NCI-H446 treated with DMSO at 0.1 percent for 48 hours (cell line): ENCODE data around the gene TTF2.
"Not testable (repeated sequence)": the region's sequence is repeated elsewhere in the genome, so short reads cannot be mapped to it uniquely, and the experiment has no call there.

ENCODE experiments used
- DNase-seq: peaks from one replicate; lab custom pipeline; 2025; lab: John Stamatoyannopoulos, UW

TTF2 gene

DNA sequence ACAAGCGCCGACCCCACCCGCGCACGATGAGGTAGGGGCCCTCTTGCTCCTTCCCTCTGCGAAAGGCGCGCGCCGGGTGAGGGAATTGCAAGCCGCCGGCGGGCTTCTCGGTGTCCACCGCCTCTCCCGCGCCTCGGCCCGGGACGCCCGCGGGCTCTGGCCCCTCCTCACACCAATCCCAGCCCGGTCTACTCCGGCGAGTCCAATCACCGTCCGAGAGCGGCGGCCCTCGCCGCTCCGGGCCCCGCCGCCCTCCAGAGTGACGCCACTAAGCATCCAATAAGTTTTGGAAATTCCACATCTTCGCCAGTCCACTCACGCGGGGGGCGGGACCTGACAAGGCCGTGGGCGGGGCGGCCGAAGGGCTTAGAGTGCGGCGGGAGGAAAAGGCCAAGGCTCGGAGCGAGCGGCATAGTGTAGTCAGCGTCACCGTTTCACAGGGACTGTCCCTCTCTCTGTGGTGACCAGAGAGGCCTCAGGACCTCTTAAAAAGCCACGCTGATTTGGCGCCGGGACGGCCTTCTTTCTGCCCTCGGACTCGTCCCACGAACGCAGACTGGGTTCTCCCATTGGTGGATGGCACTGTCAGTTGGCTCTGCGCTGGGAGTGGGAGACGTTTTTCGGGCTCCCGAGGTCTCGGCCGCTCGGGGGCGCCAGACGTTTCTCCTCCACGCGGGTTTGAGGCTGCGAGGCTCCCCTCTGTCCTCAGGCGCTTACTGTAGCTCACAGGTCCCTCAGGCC is 61.6 kb downstream of the TTF2 start, which contains the start of gene TRIM45:
TRIM45 (minus strand) TSS at position 161 of the 741 bp plus-strand sequence. CDS start 548 bp downstream, outside the sequence.
- peak; percentile 97 for DNase-seq

DNA sequence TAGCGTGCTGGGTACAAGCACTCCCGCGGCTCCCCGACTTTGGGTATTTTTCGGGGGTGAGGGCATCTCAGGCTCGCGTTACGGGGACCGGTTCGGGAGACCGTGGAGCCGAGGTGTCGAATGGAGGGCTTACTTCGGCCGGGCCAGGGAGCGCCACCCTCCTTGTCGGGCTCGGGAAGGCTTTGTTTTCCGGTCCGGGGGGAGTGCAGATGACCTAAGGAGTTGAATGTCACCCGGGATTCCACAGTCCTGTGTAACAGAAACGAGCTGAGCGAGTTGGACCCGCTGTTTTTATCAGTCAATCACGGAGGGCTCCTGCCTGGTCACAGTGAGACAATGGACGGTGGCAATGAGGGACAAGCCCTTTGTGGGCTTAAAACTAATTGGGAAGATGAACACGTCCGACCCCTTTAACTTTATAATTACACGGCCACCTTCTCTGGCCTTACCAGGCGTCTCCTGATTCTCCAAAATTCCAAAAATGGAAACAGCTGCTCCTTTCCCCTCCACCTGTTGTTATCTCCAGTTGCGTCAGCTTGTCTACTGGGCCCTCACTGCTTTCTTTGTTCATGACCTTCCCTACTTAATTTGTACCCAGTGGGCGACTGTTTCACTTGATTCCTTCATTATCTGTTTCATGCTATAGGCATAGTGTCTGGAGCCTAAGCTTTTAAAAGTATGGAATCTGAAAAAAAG is 62.4 kb downstream of the TTF2 start:
- DNase-seq, result no peak

DNA sequence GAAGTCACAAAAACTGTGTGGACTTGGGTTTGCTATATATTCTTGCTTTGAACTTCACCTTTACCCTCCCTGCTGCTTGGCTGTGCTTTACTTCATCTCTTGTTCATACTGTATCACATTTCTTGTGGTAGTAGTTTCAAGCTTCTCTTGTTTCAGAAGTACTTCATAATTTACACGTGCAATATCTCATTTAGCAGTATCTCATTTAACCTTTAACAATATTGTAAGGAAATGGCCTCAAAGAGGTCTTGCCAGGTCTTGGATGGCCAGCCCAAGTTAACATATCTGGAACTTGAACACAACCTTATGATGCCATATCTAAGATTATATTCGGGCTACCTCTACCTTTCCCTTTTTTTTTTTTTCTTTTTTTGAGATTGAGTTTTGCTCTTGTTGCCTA is 63.1 kb downstream of the TTF2 start:
- no peak for DNase-seq

DNA sequence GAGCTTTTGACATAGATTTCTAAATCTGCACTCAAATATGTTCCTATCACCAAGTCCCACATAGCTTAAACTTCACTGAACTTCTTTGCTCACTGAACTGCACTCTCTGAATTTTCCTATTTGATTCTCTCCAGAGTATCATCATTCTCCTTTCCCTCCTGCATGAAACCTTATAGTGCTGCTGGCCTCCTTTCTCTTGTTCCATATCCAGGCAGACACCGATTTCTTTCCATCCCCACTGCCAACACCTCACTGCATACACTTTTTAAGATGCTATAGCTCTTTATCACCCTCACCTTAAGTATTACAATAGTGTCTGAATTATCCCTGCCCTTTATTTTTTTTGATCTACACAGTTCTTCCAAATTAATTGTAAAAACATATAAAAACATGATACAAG is 64.5 kb downstream of the TTF2 start:
- DNase-seq, result no peak

DNA sequence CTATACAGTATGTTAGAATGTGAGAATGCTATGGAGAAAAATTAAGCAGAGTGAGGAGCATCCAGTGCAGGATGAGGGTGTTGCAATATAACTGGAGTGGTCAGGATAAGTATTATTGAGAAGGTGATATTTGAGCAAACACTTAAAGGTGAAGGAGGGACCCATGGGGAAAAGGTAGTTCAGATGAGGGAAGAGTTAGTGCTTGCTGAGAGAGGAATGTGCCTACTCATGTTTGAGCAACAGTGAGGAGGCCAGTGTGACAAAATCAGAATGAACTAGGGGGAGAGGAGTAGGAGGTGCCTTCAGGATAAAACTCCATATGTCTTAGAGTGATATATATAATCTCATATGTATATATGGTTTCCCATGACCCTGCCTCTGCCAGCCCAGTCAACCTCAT is 67.7 kb downstream of the TTF2 start:
- no peak for DNase-seq

DNA sequence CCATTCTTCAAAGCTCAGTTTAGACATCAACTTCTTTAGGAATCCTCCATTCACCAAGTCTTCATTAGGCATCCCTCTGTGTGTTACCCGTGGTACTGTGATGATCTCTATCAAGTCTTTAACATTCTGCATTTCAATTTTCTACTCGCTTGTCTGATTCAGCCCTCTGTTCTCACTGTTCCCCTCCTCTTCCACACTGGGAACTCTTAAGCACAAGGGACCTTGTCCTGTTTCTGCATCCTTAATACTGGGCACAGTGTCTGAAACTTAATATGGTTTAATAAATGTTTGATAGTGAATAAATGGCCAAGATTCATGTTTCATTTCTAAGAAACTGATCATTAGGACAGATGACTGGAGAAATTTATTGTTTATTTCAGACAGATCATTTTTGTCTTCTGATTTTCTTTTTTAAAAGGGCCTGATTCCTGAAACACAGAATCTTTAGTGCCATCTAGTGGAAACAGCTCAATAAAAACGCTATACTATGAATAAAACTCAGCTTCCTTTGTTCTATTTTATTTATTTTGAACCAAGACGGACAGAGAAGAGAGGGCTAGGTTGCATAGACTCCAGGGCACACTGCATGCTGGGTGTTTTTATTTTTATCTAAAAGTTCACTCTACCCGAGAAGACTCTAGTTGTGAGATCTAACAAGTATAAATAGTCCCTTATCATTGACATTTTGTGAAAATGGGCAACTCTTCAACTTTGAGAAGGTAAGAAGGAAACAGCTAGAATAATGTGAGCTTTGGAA is 68.4 kb downstream of the TTF2 start:
- DNase-seq, result peak; percentile 76

DNA sequence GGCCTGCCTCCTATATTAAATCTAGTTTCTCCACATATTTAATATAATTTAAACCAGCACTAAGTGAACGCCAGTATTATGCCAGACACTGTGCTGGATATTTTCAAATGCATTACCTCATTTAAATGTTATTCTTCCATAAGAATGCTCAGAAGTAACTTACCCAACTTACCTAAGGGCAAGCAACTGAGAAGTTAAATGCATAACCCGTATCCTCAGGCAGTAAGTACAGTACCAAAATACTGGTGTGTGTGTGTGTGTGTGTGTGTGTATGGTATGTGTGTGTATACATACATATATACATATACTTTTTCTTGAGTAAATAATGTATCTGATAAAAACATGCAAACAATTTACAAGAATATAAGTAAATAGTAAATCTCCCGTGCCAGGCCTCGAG is 70.4 kb downstream of the TTF2 start:
- DNase-seq, result no peak

DNA sequence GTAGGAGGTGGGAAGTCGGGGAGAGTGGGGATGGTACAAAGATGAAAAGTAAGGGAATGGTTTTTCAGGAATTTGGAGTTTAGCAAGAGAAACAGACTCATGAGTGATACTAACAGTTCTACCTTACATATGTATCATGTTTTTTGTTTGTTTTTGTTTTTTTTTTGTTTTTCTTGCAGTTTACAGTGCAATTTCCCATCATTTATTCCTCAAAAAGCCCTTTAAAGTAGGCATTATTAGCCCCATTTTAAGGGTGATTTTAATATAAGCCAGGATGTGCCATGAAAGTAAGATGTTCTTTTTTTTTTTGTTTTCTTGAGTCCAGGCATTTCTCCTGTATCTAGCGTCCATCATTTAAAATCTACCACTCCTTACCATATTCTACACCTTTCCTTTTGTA is 75.2 kb downstream of the TTF2 start:
- DNase-seq, result no peak

DNA sequence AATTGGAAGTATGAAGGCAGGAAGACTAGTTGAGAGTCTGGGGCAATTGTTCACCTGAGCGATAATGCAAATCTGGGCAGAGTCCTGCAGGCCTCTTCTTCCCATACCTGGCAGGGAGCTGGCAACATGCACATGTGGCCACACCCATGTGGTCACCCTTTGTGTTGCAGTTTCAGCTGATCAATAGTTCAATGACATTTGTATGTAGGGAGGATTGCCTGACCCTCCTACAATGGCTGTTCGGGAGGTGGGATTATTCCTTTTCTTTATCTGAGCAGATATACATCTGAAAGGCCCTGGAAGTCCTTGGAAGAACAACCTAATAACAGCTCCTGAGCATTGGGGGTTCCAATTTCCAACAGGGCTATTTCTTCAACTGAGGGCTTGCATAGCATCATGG is 76.6 kb downstream of the TTF2 start:
- DNase-seq, result no peak

DNA sequence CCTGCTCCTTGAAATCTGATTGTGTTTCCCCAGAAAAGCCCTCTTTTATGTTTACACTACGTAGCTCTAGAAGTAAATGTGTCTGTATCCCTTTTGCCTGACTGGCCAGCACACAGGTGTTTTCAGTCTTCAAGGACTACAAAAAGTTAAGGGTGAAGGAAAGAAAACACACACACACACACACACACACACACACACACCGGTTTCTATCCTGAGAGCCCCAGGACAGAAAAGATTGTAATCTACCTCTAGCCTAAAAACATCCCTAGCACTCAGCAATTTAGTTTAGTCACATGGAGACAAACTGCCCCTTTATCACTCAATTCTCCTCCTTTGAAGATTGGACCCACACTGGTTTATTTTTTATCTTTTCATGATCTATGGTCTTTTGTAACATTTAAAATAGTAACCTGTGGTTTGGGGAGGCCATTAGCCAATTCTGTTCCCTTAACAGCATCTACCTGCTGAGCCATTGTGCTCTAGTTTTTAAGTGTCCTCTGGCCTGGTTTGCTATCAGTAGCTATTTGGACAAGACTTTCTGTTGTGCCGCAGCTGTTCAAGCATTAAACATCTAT is 77.2 kb downstream of the TTF2 start:
- no peak for DNase-seq

DNA sequence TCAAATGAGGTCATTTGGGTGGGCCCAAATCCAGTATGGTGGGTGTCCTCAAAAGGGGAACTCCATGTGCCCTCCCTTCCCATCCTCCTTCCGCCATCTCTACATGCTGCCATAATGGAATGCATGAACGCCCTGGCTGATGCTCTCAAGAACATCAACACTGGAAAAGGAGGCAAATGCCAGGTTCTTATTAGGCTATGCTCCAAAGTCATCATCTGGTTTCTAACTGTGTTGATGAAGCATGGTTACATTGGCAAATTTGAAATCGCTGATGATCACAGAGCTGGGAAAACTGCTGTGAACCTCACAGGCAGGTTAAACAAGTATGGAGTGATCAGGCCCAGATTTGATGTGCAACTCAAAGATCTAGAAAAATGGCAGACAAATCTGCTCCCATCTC is 78.0 kb downstream of the TTF2 start:
- DNase-seq, result peak; percentile 86

DNA sequence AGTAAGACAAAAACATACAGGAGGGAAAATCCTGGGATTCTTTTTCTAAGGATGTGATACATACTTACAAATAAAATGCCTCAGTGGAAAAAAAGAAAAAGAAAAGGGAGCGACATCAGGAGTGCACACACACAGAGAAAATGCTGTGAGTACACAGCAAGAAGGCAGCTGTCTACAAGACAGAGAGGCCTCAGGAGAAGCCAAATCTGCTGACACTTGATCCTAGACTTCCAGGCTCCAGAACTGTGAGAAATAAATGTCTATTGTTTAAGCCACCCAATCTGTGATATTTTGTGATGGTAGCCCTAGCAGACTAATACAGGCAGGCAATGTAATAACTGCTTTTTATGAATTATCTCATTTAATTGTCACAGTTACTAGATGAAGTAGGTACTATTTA is 78.4 kb downstream of the TTF2 start:
- DNase-seq, result peak; percentile 68

DNA sequence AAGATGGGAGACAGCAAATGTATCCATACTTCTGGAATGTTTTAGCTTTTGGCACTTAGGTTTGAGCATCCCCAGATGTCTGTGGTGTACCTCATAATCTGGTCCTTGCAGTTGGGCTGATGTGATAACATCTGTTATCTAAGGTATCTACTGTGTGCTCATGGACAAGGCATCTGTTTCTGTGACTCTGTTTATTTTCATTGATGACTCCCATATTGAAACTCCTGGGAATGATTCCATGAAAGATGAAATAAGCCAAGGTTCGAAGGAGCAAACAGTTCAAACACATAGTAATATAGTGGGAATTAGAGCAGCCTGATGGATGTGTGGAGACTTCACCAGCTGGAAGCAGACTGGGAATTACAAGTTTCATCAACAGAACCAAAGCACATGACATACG is 82.1 kb downstream of the TTF2 start:
- DNase-seq, result peak; percentile 54

DNA sequence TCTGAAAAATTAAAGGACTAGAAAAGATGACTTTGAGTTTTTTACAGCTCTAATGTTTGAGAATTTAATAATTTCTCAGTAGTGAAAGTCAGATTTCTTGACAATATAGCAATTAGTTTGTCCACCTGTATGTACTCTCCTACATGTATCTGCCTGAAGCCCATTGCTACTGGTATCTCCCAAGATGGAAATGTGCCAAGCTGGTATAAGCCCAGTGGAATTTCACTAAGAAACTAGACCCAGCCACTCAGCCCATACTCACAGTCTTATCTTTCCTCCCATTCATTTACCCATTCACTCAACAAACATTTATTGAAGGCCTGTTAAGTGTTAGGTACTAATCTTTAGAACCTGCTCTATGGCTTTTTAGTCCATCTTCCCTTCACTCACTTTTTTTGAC is 83.0 kb downstream of the TTF2 start:
- no peak for DNase-seq

DNA sequence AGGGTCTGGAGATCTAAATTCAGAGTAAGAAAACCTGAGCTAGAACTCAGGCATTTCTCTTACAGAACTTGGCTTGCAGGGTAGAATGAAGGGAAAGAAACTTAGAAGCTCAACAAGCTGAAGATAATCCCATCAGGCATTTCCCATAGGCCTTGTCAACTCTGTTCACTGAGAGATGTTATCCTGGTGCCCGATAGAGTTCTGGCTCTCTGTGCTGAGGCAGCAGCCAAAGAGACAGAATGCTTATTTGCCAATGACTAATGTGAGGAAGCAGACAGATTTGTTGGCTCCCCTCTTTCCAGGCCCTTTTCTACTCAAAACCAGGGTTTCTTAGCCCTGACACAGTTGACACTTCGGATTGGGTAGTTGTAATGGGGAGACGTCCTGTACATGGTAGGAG is 83.7 kb downstream of the TTF2 start:
- peak; percentile 80 for DNase-seq

DNA sequence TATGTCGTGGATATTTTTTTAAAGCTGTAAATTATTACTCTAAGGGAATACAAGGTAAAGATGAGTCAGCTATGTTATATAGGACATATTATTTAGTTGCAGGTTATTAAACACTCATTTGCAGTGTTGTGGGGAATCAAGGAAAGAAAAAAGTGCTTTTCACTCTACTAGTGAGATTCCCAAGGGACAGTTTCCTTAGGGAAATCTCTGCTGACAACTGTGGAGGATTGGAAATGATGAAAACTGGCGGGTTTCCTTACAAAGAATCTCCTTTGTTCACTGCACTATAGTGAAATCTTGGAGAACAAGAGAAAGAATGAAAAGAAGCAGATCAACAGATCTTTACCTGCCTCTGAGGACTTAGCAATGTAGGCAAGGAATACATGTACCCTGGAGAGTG is 85.9 kb downstream of the TTF2 start:
- no peak for DNase-seq

DNA sequence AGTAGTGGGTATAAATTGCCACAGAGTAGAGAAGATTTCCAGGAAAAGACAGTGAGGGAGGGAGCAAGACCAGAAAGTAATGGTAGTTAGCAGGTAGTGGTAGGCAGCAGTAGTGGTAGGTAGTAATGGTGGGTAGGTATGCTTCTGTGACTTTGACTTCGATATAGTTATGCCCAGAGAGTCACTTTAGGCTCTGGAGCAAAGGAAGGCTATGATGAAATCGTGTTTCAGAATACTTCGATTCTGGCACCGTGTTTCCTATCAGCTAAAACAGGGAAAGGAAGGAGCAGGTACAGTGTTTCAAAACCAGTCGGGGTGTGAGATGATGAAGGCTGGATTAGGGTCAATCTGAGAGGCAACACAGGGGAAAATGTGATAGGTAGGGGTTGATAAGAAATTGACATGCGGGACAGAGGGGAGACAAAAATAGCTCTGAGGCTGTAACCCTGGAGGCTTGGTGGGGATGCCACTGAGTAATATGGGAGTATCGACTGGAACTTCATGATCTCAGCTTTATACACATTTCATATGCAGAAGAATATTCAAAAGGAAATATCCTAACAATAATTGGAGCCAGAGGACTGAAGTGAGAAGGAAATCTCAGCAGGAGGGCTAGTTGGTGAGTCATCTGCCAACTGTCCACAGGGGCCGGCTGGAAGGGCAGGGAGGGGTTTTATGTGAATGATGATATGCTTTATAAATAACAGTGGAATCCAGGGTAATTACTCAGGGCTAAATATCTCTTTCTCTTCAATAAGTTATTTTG is 86.6 kb downstream of the TTF2 start:
- peak; percentile 88 for DNase-seq

DNA sequence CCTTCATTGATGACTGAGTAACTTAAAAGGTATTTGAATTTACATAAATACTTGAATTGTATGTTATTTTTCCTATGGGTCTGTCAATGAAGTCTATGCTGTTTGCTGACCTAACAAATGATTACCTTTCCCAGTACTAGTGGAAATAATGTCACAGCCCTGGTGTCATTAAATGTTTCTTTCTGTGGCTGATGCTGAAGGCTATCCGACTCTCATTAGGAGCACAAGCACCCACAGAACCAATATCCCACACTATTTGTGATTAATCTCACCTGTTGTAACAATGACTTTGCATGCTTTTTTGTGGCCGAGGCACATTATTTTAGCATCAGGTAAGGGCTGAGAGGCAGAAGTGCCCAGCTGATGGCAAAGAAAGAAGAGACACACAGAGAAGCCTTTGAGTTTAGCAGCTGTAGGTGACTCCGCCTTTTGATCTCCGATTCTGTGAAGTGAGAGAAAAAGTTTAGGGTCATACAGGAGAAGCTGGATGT is 87.3 kb downstream of the TTF2 start:
- no peak for DNase-seq

DNA sequence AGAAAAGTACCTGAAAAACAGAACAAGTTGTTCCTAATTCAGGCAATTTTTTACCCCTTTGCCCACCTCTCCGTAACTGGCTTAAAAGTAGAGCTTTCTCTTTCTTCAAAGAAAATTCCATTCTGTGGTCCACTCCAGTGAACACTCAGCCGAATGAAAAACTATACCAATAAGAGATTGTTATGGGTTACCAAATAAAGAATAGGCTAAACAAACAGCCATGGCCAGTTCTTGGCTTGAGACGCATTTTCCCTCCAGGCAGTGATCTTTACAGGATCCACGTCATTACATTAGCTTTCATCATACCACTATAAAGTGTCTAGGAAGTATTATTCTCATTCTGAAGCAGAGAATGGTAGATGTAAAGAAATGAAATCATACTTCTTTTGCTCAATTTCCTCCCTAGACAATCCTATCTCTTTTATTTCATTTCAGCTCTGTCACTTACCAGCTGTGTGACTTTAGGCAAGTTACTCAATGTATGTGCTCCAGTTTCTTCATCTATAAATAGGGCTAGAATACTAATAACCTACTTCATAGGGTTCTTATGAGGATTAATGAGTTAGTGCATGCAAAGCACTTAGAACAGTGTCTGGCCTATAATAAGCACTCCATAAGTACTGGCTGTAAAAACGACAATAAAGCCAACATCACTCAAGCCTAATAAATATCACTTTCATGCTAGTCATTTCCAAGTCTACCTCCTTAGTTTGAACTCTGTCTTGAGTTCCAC is 87.9 kb downstream of the TTF2 start:
- peak; percentile 20 for DNase-seq

DNA sequence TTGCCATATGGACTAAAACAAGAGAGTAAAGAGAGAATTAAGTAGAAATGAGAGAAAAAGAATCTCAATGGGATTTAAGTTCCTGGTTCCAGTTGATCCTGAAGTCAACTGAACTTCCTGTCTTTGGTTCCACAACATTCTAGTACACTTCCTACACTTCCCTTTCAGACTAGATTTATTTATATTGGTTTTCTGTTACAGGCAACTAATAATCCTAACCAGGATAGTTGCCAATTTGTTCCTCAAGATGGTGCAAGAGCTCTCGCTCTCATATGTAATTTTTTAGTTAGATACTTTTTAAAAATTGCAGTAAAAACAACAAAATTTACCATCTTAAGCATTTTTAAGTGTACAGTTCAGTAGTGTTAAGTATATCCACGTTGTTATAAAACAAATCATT is 90.2 kb downstream of the TTF2 start:
- DNase-seq, result peak; percentile 35

DNA sequence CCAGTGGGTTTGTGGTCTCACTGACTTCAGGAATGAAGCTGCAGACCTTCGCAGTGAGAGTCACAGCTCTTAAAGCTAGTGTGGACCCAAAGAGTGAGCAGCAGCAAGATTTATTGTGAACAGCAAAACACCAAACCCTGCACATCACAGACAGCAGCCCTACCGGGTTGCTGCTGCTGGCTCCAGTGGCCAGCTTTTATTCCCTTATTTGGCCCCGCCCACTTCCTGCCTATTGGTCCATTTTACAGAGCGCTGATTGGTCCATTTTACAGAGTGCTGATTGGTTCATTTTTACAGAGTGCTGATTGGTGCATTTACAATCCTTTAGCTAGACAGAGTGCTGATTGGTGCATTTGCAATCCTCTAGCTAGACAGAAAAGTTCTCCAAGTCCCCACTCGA is 91.2 kb downstream of the TTF2 start:
- DNase-seq, result not testable (repeated sequence)
